ENCODE data around the gene CARM1. TPM values are rescaled to one million over a fixed set of nuclear protein-coding genes. Genes with fewer than 3 reads are reported as not detected.

CARM1 gene
- total RNA-seq, 1 donor from 2014 or later: 29.3 TPM

DNA sequence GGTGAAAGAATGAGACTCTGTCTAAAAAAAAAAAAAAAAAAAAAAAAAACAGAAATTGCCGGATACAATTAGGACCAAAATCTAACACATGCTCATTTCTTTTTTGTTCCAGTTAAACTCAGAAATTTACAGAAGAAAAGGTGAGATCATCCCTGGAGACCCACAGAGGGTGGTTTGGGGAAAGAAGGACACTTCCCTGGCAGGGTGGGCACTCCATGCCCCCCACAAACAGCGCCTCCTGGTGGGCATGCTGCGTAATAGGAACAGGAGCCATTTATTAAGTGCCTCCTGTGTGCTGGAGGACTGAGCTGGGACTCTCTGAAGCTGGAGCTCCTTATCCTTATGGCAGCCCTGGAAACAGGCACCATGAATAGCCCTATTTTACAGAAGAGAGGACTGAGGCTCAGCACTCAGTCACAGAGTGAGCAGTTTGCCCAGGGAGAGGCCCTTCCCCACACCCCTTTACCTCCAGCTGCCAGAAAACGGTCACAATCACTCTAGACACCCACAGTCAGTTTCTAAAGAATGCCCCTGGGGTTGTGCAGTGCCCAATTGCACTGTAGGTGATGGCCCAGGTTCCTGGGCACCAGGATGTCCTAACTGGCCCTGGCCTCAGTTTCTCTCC is 13.0 kb upstream of the CARM1 start:
- TF ChIP-seq, protein P1, sequence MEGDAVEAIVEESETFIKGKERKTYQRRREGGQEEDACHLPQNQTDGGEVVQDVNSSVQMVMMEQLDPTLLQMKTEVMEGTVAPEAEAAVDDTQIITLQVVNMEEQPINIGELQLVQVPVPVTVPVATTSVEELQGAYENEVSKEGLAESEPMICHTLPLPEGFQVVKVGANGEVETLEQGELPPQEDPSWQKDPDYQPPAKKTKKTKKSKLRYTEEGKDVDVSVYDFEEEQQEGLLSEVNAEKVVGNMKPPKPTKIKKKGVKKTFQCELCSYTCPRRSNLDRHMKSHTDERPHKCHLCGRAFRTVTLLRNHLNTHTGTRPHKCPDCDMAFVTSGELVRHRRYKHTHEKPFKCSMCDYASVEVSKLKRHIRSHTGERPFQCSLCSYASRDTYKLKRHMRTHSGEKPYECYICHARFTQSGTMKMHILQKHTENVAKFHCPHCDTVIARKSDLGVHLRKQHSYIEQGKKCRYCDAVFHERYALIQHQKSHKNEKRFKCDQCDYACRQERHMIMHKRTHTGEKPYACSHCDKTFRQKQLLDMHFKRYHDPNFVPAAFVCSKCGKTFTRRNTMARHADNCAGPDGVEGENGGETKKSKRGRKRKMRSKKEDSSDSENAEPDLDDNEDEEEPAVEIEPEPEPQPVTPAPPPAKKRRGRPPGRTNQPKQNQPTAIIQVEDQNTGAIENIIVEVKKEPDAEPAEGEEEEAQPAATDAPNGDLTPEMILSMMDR (conservative IDR thresholded peaks at IDR 0.05; ENCODE audit: low read depth, low read length): peak; percentile 83
- no peak overlapping the region for H3K4me3 ChIP-seq (ENCODE audit: low read depth, low read length)

DNA sequence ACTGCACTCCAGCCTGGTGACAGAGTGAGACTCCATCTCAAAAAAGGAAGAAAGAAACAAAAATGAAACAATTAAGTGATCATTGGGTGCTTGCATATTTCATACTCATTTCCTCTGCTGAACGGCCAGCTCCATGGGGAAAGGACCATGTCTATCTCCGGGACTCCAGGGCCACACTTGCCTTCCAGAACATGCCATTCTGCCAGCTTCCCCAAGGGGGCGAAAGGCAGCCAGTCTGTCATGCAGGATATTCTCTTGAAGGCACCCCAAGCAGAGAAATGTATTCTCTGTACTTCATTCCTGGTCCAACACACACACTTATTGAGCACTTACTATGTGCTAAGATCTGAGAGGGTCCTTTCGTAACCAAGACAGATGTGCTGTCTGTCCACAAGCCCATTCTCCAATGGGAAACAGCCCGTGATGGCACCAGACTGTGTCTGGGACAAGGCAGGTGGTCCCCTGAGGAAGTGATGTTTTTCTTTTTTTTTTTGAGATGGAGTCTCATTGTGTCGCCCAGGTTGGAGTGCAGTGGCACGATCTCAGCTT is 10.2 kb upstream of the CARM1 start:
- TF ChIP-seq, protein P1 (conservative IDR thresholded peaks at IDR 0.05; ENCODE audit: low read depth, low read length): peak; percentile 52
- H3K4me3 ChIP-seq (ENCODE audit: low read depth, low read length): no peak overlapping the region
- no peak for DNase-seq (ENCODE audit: low read depth)

More for the DNA sequence above, 13.0 kb upstream of the CARM1 start:
- no peak for DNase-seq (ENCODE audit: low read depth)

- no peak for DNase-seq (ENCODE audit: low read depth)
- H3K4me3 ChIP-seq (ENCODE audit: low read depth, low read length): no peak overlapping the region
- TF ChIP-seq, protein P1 (conservative IDR thresholded peaks at IDR 0.05; ENCODE audit: low read depth, low read length): no peak
Observed at GRCh38 chr19:10862561-10863106, 8.7 kb upstream of the CARM1 start.

- TF ChIP-seq, protein P1 (conservative IDR thresholded peaks at IDR 0.05; ENCODE audit: low read depth, low read length): no peak
- no peak overlapping the region for H3K4me3 ChIP-seq (ENCODE audit: low read depth, low read length)
- DNase-seq (ENCODE audit: low read depth): peak; percentile 23
Observed at GRCh38 chr19:10863107-10863717, 8.1 kb upstream of the CARM1 start.

GRCh38 chr19:10864538-10864899 is 6.8 kb upstream of the CARM1 start:
- H3K4me3 ChIP-seq (ENCODE audit: low read depth, low read length): no peak overlapping the region
- TF ChIP-seq, protein P1 (conservative IDR thresholded peaks at IDR 0.05; ENCODE audit: low read depth, low read length): peak; percentile 97
- no peak for DNase-seq (ENCODE audit: low read depth)

- DNase-seq (ENCODE audit: low read depth): no peak
- H3K4me3 ChIP-seq (ENCODE audit: low read depth, low read length): no peak overlapping the region
- TF ChIP-seq, protein P1 (conservative IDR thresholded peaks at IDR 0.05; ENCODE audit: low read depth, low read length): no peak
Observed at GRCh38 chr19:10866495-10866894, 4.9 kb upstream of the CARM1 start.

All from epithelial cell of proximal tubule (primary cell).